Measurements from ENCODE around the gene ABCA8.

Gene ABCA8

GRCh38 chr17:68868708-68869107 lies 86.5 kb downstream of the ABCA8 start:
- DNase-seq: no peak

- no peak for DNase-seq
Observed at GRCh38 chr17:68867759-68868516, 87.3 kb downstream of the ABCA8 start.

- DNase-seq: no peak
Observed at GRCh38 chr17:68865584-68865983, 89.6 kb downstream of the ABCA8 start.

- no peak for DNase-seq
Observed at GRCh38 chr17:68863091-68863652, 92.0 kb downstream of the ABCA8 start.

GRCh38 chr17:68861602-68862001 lies 93.6 kb downstream of the ABCA8 start:
- DNase-seq: no peak

GRCh38 chr17:68860941-68861340 lies 94.3 kb downstream of the ABCA8 start:
- DNase-seq: no peak

- no peak for DNase-seq
Observed at GRCh38 chr17:68854452-68854851, 100.7 kb downstream of the ABCA8 start.

GRCh38 chr17:68853439-68853838 lies 101.8 kb downstream of the ABCA8 start:
- no peak for DNase-seq

GRCh38 chr17:68853036-68853435 lies 102.2 kb downstream of the ABCA8 start:
- no peak for DNase-seq

GRCh38 chr17:68851890-68852289 lies 103.3 kb downstream of the ABCA8 start:
- DNase-seq: no peak

GRCh38 chr17:68850749-68851510 lies 104.3 kb downstream of the ABCA8 start:
- no peak for DNase-seq

GRCh38 chr17:68849673-68850610 lies 105.2 kb downstream of the ABCA8 start:
- no peak for DNase-seq

GRCh38 chr17:68847711-68848110 lies 107.5 kb downstream of the ABCA8 start:
- DNase-seq: no peak

GRCh38 chr17:68843522-68843921 lies 111.7 kb downstream of the ABCA8 start:
- DNase-seq: no peak

GRCh38 chr17:68840073-68840472 lies 115.1 kb downstream of the ABCA8 start:
- no peak for DNase-seq

- no peak for DNase-seq
Observed at GRCh38 chr17:68835071-68835470, 120.1 kb downstream of the ABCA8 start.

- DNase-seq: no peak
Observed at GRCh38 chr17:68834328-68834836, 120.8 kb downstream of the ABCA8 start.

- DNase-seq: no peak
Observed at GRCh38 chr17:68832109-68832802, 122.9 kb downstream of the ABCA8 start.

- no peak for DNase-seq
Observed at GRCh38 chr17:68831170-68831569, 124.0 kb downstream of the ABCA8 start.

GRCh38 chr17:68830313-68830712 lies 124.9 kb downstream of the ABCA8 start:
- no peak for DNase-seq

GRCh38 chr17:68829211-68829610 lies 126.0 kb downstream of the ABCA8 start:
- no peak for DNase-seq

- no peak for DNase-seq
Observed at GRCh38 chr17:68824707-68825106, 130.5 kb downstream of the ABCA8 start.

Measured in NCI-H146 (cell line).